Inflammatory macrophage (primary cell): ENCODE measurements around the gene LTBP2.

ENCODE experiments used
- DNase-seq, 2 donors: peaks; one replicate each; pipeline ENCODE4 v3.0.0-alpha.2; 2020 to 2022

Gene LTBP2

GRCh38 chr14:74571441-74571841 lies 40.6 kb downstream of the LTBP2 start:
- peak in 1 of 2 donors; percentile 43 for DNase-seq

- DNase-seq = no peak
Measured at GRCh38 chr14:74570696-74571095, 41.3 kb downstream of the LTBP2 start.

- peak; percentile 32 to 33 for DNase-seq
Measured at GRCh38 chr14:74569806-74570591, 42.0 kb downstream of the LTBP2 start.

- DNase-seq = no peak
Measured at GRCh38 chr14:74569387-74569786, 42.6 kb downstream of the LTBP2 start.

- no peak for DNase-seq
Measured at GRCh38 chr14:74568911-74569310, 43.1 kb downstream of the LTBP2 start.

GRCh38 chr14:74568380-74568649 lies 43.7 kb downstream of the LTBP2 start:
- DNase-seq = no peak

GRCh38 chr14:74567646-74568379 lies 44.2 kb downstream of the LTBP2 start:
- no peak for DNase-seq

GRCh38 chr14:74567219-74567618 lies 44.8 kb downstream of the LTBP2 start:
- no peak for DNase-seq

GRCh38 chr14:74566174-74567141 lies 45.6 kb downstream of the LTBP2 start:
- no peak for DNase-seq

- DNase-seq = no peak
Measured at GRCh38 chr14:74563586-74564159, 48.4 kb downstream of the LTBP2 start.

GRCh38 chr14:74563233-74563585 lies 48.8 kb downstream of the LTBP2 start:
- no peak for DNase-seq

- DNase-seq = no peak
Measured at GRCh38 chr14:74562515-74563232, 49.4 kb downstream of the LTBP2 start.

- no peak for DNase-seq
Measured at GRCh38 chr14:74558655-74559054, 53.4 kb downstream of the LTBP2 start.

GRCh38 chr14:74557691-74558090 lies 54.3 kb downstream of the LTBP2 start:
- DNase-seq = no peak

GRCh38 chr14:74555476-74556050 lies 56.5 kb downstream of the LTBP2 start:
- no peak for DNase-seq

GRCh38 chr14:74554742-74555362 lies 57.2 kb downstream of the LTBP2 start:
- DNase-seq = no peak

GRCh38 chr14:74552623-74553022 lies 59.4 kb downstream of the LTBP2 start:
- no peak for DNase-seq

- DNase-seq = no peak
Measured at GRCh38 chr14:74551431-74552371, 60.3 kb downstream of the LTBP2 start.

GRCh38 chr14:74551001-74551400 lies 61.0 kb downstream of the LTBP2 start:
- DNase-seq = no peak

GRCh38 chr14:74550071-74550470 lies 62.0 kb downstream of the LTBP2 start:
- no peak for DNase-seq
